NCI-H128 (cell line): ENCODE measurements around the gene PFKFB1.

Experiments
- DNase-seq: peaks from one replicate; lab custom pipeline; 2025; ENCODE audit not compliant: unreplicated experiment; lab: John Stamatoyannopoulos, UW

PFKFB1 gene

GRCh38 chrX:54994099-54994498 lies at the start of gene PFKFB1:
Gene PFKFB1 (minus strand): TSS chrX:54994188. CDS start chrX:54994007, 181 bp downstream.
- DNase-seq, result no peak

- DNase-seq, result no peak
Observed at GRCh38 chrX:55041514-55041913, 47.5 kb upstream of the PFKFB1 start.

GRCh38 chrX:55039471-55039870 lies 45.5 kb upstream of the PFKFB1 start:
- DNase-seq, result no peak

DNA sequence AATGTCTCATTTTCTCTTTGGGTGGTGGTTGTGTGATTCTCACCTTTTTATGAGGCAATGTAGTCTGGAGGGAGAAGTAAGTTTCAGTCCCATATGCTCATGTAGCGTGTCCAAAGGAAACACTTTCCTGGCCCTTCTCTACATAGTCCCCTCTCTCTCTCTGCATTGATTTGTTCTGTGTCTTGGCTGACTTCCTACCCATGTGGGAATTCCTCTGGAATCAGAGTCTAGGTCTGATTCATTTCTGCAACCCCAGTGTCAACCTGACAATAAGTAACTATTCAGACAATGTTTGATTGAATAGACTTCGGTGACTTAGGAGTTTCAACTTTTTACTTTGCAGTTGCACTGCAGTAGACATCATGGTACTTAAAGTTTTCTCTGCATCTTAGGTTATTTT lies 39.4 kb upstream of the PFKFB1 start:
- DNase-seq, result no peak

DNA sequence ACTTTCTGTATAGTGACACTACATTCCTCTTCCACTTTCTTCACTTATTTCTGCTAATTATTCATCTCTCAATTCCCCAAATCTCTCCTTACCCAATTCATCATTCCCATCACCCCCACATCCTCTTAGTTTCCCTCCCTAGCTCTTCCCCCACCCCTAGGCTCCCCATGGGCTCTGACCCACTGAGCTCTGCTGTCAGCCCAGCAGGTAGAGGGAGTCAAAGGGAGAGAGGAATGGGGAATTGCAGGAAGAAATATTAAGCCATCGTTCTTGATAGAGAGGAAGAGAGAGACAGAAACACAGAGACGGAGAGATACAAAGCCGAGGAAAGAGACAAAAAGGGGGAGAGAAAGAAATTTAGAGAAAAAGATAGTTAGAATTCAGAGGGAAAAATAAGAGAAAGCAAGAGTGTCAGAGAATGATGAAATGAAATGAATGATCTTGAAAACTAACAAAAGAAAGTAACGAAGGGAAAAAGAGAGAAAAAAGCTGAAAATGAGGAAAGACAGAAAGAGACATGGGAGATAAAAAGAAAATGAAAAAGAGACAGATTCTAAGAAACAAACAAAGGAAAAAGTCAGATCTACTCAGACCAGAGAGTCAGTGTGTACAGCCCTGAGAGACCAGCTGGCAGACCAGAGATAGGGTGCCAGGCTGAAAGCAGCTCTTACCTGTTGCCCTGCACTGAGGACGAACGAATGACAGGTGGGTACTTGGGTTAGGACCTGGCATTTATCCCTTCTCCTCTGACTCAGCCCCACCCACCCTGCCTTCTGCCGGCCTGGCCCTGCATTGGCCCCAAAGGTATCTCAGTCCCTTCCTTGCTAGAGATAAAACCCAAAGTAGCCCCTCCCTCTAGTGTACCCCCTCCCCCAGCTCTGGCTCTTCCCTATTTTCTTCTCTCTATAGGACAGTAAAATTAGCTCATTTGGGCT lies 36.5 kb upstream of the PFKFB1 start, which contains the start of gene ALAS2:
ALAS2 (minus strand) TSS at position 707 of the 935 bp plus-strand sequence. CDS start 4,977 bp downstream, outside the sequence.
- no peak for DNase-seq

- no peak for DNase-seq
Observed at GRCh38 chrX:55029291-55029690, 35.3 kb upstream of the PFKFB1 start.

GRCh38 chrX:55028611-55029010 lies 34.6 kb upstream of the PFKFB1 start:
- no peak for DNase-seq

- no peak for DNase-seq
Observed at GRCh38 chrX:55028040-55028439, 34.1 kb upstream of the PFKFB1 start.

DNA sequence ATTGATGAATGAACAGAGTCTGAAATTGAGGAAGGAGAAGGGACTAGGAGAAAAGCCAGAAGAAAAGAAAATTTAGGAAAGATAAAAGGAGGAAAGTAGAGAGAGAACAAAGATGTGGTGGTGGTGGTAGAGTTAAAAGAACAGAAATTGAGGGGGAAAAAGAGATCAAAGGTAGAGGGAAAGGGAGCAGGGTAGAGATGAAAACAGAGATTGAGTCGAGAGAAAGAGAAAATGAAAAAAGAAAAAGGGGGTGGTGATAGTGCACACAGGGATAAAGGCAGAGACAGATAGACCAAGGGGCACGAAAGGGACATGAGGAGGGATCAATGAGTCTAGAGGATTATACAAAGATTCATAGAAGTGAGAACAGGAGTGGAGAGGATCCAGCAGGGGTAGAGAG lies 32.9 kb upstream of the PFKFB1 start:
- no peak for DNase-seq

DNA sequence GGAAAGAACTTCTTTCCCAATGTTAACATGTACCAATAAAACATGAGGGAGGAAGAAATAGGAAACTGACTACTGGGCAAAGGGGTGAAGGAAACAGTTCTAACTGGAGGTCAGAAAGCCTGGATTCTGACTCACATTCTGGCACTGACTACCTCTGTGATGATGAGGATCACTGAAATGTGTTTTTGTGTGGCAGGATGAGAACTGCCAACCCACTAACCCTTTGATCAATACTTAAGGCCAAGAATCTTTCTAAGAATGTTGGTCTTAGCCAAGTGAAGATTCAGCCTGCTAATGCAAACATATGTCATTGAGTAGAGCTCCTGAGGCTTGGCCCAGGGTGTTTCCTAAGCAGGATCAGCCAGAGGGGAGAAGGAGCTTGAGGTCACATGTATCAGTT lies 32.2 kb upstream of the PFKFB1 start:
- DNase-seq, result no peak

GRCh38 chrX:55014897-55015299 lies 20.9 kb upstream of the PFKFB1 start:
- DNase-seq, result no peak

- DNase-seq, result no peak
Observed at GRCh38 chrX:55011294-55011693, 17.3 kb upstream of the PFKFB1 start.

DNA sequence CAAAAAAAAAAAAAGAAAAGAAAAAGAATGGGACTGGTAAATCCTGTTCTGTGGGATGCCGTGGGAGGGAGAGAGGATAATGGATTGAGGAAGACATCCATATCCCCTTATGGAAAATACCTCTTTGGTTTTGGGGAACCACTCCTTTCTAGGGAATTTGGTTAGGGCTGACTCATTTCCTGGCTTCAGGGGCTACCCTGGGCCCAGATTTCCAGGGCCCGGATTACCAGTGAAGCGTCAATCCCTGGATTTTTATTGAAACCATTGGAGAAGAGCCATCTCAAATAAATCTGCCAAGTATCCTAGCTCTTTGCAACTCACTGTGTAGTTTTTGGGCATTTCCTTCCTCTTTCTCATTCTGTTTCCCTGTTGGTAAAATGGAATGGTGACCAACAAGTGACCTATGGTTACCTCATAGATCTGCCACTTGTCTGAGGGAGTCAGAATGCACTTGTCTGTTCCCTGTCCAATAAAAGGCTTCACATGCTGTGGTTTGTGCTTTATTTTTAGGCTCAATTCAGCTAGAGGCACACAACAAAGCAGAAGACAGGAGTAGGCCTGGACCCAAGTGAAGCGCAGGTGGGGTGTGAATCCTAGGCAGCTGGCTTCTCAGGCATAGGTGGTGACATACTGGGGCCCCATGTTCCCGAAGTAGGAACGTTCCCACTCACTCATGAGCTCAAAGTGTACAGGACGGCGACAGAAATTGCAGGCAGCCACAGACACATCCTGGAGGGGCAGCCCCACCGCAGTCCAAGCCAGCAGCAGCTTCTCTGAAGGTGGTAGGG lies 14.8 kb upstream of the PFKFB1 start:
- no peak for DNase-seq

- no peak for DNase-seq
Observed at GRCh38 chrX:55007656-55008055, 13.7 kb upstream of the PFKFB1 start.

DNA sequence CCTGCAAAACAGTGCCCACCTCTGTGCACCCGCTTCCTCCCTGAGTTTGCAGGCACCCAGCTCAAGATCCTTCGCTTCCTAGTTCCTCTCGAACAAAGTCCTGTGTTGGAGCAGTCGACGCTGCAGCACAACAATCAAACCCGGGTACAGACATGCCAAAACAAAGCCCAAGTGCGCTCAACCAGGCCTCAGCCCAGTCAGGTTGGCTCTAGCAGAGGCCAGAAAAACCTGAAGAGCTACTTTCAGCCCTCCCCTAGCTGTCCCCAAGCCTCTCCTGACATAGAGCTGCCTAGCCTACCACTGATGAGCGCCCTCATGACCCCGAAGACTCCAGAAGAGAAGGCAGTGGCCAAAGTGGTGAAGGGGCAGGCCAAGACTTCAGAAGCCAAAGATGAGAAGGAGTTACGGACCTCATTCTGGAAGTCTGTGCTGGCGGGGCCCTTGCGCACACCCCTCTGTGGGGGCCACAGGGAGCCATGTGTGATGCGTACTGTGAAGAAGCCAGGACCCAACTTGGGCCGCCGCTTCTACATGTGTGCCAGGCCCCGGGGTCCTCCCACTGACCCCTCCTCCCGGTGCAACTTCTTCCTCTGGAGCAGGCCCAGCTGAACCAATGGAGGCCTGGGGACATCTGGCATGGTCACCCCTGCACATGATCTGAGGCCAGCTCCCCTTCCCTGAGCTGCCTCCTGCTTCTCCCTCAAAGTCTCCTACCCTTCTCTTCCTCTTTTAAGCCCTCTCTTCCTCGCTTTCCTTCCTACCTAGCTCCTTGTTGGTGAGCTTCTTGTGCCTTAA lies 13.0 kb upstream of the PFKFB1 start:
- no peak for DNase-seq

- DNase-seq, result no peak
Observed at GRCh38 chrX:55005256-55005655, 11.3 kb upstream of the PFKFB1 start.

GRCh38 chrX:55004231-55004630 lies 10.2 kb upstream of the PFKFB1 start:
- DNase-seq, result no peak

DNA sequence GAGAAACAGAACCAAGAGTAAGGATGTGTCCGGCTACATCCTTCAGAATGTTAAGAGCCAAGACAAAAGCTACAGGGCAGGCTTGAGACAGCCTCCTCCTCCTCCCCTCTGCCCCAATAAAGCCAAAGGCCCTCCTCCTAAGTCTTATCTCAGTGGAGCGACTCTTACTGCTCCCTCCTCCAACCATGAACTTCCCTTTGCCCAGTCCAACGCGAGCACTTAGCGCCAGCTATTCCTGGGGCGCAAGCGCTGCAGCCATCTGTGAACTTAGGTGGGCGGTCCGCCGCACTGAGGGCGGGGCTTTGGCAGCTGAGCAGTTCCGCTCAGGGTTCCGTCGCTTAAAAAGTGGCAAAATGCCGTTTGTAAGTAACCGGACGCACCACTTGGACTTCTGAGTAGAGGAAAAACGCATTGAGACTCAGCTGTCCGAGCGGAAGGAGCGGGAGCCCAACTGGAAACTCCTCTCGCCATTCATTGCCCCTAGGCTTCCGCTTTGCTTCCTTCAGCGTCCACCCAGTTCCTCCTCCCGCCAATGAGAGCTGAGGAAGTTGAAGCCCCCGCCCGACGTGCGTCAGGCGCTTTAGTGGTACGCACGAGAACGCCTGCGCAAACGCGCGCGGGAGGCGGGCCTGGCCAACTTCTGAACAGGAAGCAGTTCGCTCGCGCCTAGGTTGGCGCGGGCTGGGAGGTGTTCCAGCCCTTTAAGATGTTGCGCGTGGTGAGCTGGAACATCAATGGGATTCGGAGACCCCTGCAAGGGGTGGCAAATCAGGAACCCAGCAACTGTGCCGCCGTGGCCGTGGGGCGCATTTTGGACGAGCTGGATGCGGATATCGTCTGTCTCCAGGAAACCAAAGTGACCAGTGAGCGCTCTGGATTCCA lies 6.0 kb upstream of the PFKFB1 start, which contains the start of gene APEX2:
APEX2 (plus strand) TSS at position 647 of the 882 bp plus-strand sequence; CDS start at position 707, 60 bp downstream.
- DNase-seq, result peak; percentile 83

DNA sequence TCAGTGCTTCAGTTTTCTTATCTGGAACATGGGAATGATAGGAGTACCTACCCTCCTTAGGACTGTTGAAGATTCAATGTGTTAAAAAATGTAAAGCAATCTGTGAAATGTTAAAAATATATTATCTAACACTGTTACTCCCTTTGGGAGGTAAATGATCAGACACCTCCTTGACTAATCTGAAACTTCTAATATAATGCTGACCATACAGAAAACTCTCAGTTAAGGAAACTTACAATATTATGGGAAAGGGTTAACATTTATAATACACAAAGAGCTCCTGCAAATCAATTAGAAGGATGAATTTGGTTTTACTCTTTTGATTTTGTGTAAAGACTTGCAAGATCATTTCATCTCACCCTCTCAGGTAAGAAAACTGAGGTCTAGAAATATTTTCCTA lies 1.6 kb upstream of the PFKFB1 start:
- DNase-seq, result no peak
